ENCODE data around the gene NOL6. TPM values are rescaled to one million over a fixed set of nuclear protein-coding genes. Genes with fewer than 3 reads are reported as not detected.

Gene NOL6
- polyA plus RNA-seq, 1 donor from 2014 or later: 15.5 TPM

- Histone ChIP-seq H3K9me2 (ENCODE audit: insufficient read depth, low read length) (no peaks in the 10 kb centered on the region), H3K4me2 (ENCODE audit: low read length) (no peak overlapping the region), H3K4me3 (ENCODE audit: low read length) (no peak overlapping the region), H3K9me3 (ENCODE audit: low read length) (no peaks in the 10 kb centered on the region), H3K36me3 (ENCODE audit: insufficient read depth, low read length) (peaks cover 5% of the 10 kb centered on the region), H3K27me3 (ENCODE audit: insufficient read depth, low read depth, low read length) (no peaks in the 10 kb centered on the region), H3K27ac (ENCODE audit: low read length) (no peak overlapping the region), H3K9ac (ENCODE audit: low read length) (no peak overlapping the region), H3F3A (ENCODE audit: insufficient read depth, low read length, poor library complexity, severe bottlenecking) (no peaks in the 10 kb centered on the region), H2AFZ (ENCODE audit: low read depth, low read length) (no peak overlapping the region), H3K79me2 (replicated peaks; ENCODE audit: insufficient read depth, low read length) (no peaks in the 10 kb centered on the region), H4K20me1 (ENCODE audit: insufficient read depth) (no peaks in the 10 kb centered on the region)
- no peak for TF ChIP-seq MXI1 (conservative IDR thresholded peaks at IDR 0.05; ENCODE audit: poor library complexity, severe bottlenecking)
- no peak for TF ChIP-seq SMC3 (conservative IDR thresholded peaks at IDR 0.05; ENCODE audit: poor library complexity)
- no peak for TF ChIP-seq CTCF (IDR thresholded peaks at IDR 0.05; ENCODE audit: poor library complexity, severe bottlenecking)
- TF ChIP-seq EP300 (conservative IDR thresholded peaks at IDR 0.05; ENCODE audit: poor library complexity, severe bottlenecking): no peak
- no peak for TF ChIP-seq TAF1 (IDR thresholded peaks at IDR 0.05; ENCODE audit: low read depth)
- no peak for TF ChIP-seq REST (IDR thresholded peaks at IDR 0.05; ENCODE audit: borderline replicate concordance)
- no peak for TF ChIP-seq POLR2AphosphoS5 (IDR thresholded peaks at IDR 0.05)
- TF ChIP-seq EZH2 (IDR thresholded peaks at IDR 0.05; ENCODE audit: borderline replicate concordance, insufficient read depth, low read length, poor library complexity, severe bottlenecking): no peak
- no peak for TF ChIP-seq RAD21 (conservative IDR thresholded peaks at IDR 0.05)
Measured at GRCh38 chr9:33464045-33464636, 9.6 kb downstream of the NOL6 start.

GRCh38 chr9:33463151-33463550 lies 10.6 kb downstream of the NOL6 start:
- Histone ChIP-seq H3K36me3 (ENCODE audit: insufficient read depth, low read length) (peaks cover 5% of the 10 kb centered on the region), H3F3A (ENCODE audit: insufficient read depth, low read length, poor library complexity, severe bottlenecking) (no peaks in the 10 kb centered on the region), H3K27ac (ENCODE audit: low read length) (no peak overlapping the region), H2AFZ (ENCODE audit: low read depth, low read length) (no peak overlapping the region), H4K20me1 (ENCODE audit: insufficient read depth) (no peaks in the 10 kb centered on the region), H3K9ac (ENCODE audit: low read length) (no peak overlapping the region), H3K27me3 (ENCODE audit: insufficient read depth, low read depth, low read length) (no peaks in the 10 kb centered on the region), H3K4me2 (ENCODE audit: low read length) (no peak overlapping the region), H3K9me3 (ENCODE audit: low read length) (no peaks in the 10 kb centered on the region), H3K4me3 (ENCODE audit: low read length) (no peak overlapping the region), H3K9me2 (ENCODE audit: insufficient read depth, low read length) (no peaks in the 10 kb centered on the region), H3K79me2 (replicated peaks; ENCODE audit: insufficient read depth, low read length) (no peaks in the 10 kb centered on the region)
- TF ChIP-seq RAD21 (conservative IDR thresholded peaks at IDR 0.05) (no peak), CTCF (IDR thresholded peaks at IDR 0.05; ENCODE audit: poor library complexity, severe bottlenecking) (no peak)
